ENCODE results near the gene TSFM. TPM values are rescaled to one million over a fixed set of nuclear protein-coding genes. Genes with fewer than 3 reads are reported as not detected.
A peak's percentile ranks its signal among the peaks of the same experiment; 100 is the strongest.

Gene TSFM
- polyA plus RNA-seq, 1 donor = 31.9 TPM

GRCh38 chr12:57746025-57746424 lies 36.6 kb upstream of the TSFM start:
- DNase-seq = no peak

GRCh38 chr12:57749061-57749460 lies 33.5 kb upstream of the TSFM start:
- DNase-seq = no peak

- no peak for DNase-seq
Measured at GRCh38 chr12:57750561-57751431, 31.8 kb upstream of the TSFM start.

DNA sequence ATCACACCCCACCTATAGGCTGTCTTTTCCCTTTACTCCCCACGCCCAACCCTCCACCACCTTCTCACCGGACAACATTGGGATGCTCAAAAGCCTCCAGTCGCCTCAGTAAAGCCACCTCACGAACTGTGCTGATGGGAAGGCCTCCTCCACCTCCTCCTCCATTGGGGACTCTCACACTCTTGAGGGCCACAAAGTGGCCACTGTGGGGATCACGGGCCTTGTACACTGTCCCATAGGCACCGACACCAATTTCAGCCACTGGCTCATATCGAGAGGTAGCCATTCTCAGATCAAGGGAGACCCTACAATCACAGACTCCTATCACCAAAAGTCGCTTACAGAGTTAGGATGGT lies 31.2 kb upstream of the TSFM start:
- no peak for DNase-seq

- peak; percentile 99 for DNase-seq
Measured at GRCh38 chr12:57751788-57752667, 30.6 kb upstream of the TSFM start, which contains the start of gene CDK4. Gene CDK4 (minus strand): TSS chr12:57752310. CDS start chr12:57751717, 593 bp downstream.

DNA sequence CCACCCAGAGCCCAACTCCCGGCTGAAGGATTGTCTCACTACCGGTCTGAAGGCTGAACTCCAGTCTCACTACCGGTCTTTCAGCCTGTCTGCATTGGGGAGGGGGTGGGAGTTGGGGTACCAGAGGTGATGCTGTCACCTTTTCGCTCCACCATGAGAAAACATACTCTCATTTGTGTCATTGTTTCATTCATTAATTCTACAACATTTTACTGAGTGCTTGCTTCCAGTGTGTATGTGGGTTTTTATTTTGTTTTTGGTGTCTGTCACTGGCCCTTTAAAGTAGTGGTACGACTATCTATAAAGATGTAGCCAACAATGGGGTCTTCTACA lies 30.0 kb upstream of the TSFM start:
- DNase-seq = no peak

DNA sequence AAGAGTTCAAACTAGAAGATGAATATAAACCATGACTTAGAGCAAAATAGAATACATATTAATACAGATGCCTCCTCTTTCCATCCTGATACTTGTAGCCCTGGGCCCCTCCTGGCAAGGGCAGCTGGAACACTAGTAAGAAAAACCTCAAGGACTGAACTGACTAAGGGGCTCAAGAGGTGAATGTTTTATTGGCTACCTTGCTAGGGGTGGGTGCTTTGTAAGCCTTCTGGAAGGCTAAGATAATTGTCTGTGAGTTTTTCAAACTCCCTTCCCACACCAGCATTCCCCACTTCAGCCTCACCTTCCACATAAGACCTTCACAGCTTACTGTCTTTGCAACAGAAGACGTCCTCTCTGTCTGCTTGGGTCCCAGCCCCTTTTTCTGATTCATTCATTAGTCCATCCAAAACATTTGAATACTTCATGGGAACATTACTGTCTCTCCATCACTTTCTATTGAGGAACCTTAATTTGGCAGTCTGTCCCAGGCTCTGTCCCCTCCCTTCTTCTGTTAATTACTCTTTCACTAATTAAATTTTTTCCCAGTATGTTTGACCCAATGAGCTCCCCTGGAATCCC lies 28.7 kb upstream of the TSFM start:
- no peak for DNase-seq

- no peak for DNase-seq
Measured at GRCh38 chr12:57754411-57755193, 28.0 kb upstream of the TSFM start, which contains the start of gene MARCHF9. Gene MARCHF9 (plus strand): TSS chr12:57755103. CDS start chr12:57755529, 426 bp downstream.

GRCh38 chr12:57755194-57755453 lies 27.5 kb upstream of the TSFM start:
- DNase-seq = no peak

DNA sequence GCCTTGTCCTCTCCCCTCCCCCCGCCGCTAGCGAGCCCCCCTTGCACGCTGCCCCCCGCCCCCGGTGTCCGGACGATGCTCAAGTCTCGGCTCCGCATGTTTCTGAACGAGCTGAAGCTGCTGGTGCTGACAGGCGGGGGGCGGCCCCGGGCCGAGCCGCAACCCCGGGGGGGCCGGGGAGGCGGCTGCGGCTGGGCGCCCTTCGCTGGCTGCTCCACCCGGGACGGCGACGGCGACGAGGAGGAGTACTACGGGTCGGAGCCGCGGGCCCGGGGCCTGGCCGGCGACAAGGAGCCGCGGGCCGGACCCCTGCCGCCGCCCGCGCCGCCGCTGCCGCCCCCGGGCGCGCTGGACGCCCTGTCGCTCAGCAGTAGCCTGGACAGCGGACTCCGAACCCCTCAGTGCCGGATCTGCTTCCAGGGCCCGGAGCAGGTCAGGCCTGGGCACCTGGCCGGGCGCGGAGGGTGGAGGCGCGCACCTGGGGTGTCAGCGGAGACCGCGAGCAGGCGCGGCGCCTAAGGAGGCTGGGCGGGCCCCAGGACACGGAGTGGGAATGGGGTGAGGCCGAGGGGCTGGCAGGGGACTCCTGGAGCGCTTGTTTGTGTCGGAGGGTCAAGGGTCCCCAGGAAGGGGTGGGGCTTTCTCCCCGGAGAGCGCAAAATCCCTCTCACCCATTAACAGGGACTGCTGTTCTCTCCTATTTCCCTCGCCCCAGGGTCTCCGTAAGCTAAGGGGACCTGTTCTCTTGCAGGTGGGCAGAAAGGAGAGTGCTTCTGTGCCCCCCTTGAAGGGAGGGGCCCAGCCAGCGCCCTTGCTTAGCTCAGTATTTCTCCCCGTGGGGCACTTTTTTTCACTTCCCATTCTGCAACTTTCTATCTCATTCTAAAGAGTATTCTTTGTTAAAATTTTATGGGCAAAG lies 26.9 kb upstream of the TSFM start:
- DNase-seq = no peak

GRCh38 chr12:57756406-57757341 lies 25.9 kb upstream of the TSFM start:
- no peak for DNase-seq

- DNase-seq = no peak
Measured at GRCh38 chr12:57757771-57758170, 24.8 kb upstream of the TSFM start.

DNA sequence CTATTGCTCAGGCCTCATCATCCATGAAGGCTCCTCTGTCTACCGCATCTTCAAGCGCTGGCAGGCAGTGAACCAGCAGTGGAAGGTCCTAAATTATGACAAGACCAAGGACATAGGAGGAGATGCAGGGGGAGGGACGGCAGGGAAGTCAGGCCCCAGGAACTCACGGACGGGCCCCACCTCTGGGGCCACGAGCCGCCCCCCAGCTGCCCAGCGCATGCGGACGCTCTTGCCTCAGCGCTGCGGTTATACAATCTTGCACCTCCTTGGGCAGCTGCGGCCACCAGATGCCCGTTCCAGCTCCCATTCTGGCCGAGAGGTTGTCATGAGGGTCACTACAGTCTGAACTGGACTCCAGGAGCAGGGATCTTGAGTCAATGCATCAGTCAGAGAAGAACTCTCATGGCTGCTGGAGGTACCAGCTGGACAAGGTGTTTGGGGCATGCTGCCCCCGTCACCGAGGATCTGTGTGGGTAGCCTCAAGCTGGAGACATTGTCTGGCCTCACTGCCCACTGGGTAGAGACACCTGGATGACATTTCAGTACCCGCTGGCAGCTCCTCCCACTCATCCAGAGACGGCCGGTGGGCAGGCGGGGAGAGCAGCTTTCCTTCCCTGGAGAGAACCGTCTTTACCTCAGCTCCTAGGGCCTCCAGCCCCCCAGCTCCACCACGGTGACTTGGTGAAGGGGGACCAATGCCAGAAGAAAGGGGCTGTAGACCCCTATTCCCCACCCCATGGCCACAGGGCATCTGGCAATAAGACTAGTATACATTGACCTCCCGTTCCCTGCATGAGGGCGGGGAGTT lies 23.8 kb upstream of the TSFM start:
- DNase-seq = no peak

- DNase-seq = no peak
Measured at GRCh38 chr12:57759360-57759980, 23.1 kb upstream of the TSFM start.

DNA sequence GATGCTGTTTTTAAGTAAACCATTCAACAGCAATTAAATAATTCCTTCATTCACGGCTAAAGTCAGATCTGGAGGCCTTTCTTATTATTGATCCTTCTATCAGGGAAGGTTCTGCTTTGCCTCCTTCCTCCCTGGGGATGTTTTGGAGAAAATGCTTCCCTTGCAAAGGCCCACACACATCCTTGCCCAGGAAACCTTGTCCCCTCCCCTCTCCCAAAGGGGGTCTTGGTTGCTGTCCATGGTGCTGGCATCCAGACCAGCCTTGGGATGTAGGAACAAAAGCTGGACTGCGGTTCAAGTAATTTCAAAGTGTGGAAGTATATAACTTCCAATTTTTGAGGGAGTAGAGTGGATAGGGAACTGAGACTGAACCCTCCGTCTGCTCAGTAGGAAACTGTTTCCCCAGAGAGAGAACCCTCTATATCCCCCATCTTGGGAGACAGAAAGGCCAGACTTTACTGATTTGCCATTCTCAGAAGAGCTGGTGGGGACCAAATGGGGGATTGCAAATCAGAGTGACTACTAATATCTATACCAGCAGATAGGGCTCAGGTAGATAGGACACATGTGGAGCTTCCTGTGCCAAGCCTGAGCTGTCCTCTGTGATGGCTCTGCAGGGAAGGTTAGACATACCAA lies 22.1 kb upstream of the TSFM start:
- DNase-seq = no peak

DNA sequence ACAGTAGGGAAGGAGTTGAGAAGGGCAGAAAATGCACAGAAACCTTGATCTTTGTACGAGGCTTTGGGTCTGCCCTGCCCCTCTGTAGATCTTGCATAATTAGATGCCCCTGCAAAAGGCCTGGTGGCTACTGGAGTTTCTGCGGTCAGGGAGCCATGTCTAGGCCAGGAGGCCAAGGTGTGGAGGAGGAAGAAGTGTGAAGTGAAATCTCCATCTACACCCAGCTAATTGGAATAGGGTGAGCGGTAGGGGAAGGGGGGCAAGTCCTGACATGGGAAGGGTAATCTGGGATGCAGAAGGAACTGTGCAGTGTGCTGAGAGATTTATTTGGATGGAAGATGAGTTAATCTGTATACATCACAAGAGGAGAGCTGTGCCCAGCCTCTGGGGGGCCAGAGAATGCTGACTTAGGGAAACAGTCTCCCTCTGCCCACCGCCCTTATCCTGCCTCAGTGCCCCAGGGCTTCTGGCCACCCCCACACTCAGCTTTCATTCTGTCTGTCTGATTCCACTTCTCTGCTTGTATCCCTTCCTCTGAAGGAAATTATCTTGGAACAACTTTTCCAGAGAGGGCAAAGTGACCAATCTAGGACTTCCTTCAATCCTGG lies 21.1 kb upstream of the TSFM start:
- no peak for DNase-seq

DNA sequence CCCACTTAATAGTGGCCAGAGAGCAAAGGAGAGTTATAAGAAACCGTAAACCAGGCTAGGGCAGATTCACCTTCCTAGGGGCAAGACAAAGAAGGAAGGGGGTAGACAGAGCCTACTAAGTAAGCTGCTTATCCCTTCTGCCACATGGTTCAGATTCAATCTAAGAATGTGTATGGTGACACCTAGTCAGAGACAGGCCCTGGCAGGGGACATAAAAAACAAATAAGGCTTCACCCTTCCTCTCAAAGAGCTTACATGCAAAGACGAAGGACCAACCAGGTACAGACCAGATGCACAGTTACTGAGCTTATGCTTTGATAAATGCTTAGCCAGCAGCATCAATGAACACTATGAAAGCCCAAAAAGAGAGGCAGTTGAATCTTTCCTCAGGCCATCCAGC lies 20.1 kb upstream of the TSFM start:
- DNase-seq = no peak
